A549 treated with CpdA at 1 μM for 4 hours (cell line): ENCODE results near the gene CRYBG1. TPM values are rescaled to one million over a fixed set of nuclear protein-coding genes. Genes with fewer than 3 reads are reported as not detected.

Experiments used
- total RNA-seq: library from RNA; stranded (reverse); fragments of 200-300 nt; extraction: Qiagen RNA extraction; gene quantifications from 5 replicates; pipeline ENCODE4 v1.2.3, GENCODE V29; 2022; ENCODE audit warnings: low read depth

Gene CRYBG1
- 0.41 to 0.83 TPM (median 0.55 TPM) in 5 replicates for total RNA-seq

GRCh38 chr6:106360410-106360988 lies at the start of gene CRYBG1:
CRYBG1 (plus strand) TSS chr6:106360717; CDS start chr6:106360909, 192 bp downstream.

GRCh38 chr6:106325336-106326178 lies 35.0 kb upstream of the CRYBG1 start, which contains the start of gene ATG5:
ATG5 (minus strand) TSS chr6:106325760; CDS start chr6:106316208, 9,552 bp downstream.

Other genes starting within 250 kb of the CRYBG1 start
- 23.0 to 24.9 TPM (median 24.5 TPM) in 5 replicates for gene ATG5, start 35.0 kb upstream of the CRYBG1 start, total RNA-seq